Measurements from ENCODE around the gene SCNN1A. TPM values are rescaled to one million over a fixed set of nuclear protein-coding genes. Genes with fewer than 3 reads are reported as not detected.

The SCNN1A gene
- total RNA-seq, 1 donor from 2014 or later = 0.74 TPM

DNA sequence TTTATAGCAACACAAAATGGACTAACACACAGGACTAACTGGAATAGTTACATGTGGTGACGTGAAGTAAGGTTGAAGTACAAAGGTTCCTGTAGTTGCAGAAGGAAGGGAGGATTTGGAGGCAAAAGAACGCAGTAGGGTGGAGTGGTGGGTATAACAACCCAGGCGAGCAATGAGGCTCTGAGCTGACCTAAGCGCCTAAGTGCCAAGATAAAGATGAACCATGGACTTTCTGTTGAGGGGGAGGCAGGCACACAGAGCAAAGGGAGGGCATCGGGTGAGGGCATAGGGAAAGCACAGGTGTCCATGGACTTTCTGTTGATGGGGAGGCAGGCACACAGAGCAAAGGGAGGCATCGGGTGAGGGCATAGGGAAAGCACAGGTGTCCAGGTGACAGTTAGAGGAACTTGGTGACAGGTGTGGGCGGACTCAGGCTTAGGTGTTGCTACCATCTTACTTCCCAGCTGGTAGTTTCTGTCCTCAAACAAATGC is 15.2 kb downstream of the SCNN1A start:
- TF ChIP-seq, protein P1, sequence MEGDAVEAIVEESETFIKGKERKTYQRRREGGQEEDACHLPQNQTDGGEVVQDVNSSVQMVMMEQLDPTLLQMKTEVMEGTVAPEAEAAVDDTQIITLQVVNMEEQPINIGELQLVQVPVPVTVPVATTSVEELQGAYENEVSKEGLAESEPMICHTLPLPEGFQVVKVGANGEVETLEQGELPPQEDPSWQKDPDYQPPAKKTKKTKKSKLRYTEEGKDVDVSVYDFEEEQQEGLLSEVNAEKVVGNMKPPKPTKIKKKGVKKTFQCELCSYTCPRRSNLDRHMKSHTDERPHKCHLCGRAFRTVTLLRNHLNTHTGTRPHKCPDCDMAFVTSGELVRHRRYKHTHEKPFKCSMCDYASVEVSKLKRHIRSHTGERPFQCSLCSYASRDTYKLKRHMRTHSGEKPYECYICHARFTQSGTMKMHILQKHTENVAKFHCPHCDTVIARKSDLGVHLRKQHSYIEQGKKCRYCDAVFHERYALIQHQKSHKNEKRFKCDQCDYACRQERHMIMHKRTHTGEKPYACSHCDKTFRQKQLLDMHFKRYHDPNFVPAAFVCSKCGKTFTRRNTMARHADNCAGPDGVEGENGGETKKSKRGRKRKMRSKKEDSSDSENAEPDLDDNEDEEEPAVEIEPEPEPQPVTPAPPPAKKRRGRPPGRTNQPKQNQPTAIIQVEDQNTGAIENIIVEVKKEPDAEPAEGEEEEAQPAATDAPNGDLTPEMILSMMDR (IDR thresholded peaks at IDR 0.05; ENCODE audit: partially characterized antibody, unreplicated experiment) = no peak
- Mint-ChIP-seq H3K4me3 (ENCODE audit: unreplicated experiment) (no peak overlapping the region), H3K36me3 (ENCODE audit: unreplicated experiment) (peaks cover 3% of the 10 kb centered on the region), H3K27me3 (ENCODE audit: unreplicated experiment) (peaks cover 3% of the 10 kb centered on the region), H3K9me3 (ENCODE audit: unreplicated experiment) (peaks cover 3% of the 10 kb centered on the region), H3K27ac (ENCODE audit: unreplicated experiment) (no peak overlapping the region), H3K4me1 (ENCODE audit: low read depth, unreplicated experiment) (no peaks in the 10 kb centered on the region)
- DNase-seq = no peak

DNA sequence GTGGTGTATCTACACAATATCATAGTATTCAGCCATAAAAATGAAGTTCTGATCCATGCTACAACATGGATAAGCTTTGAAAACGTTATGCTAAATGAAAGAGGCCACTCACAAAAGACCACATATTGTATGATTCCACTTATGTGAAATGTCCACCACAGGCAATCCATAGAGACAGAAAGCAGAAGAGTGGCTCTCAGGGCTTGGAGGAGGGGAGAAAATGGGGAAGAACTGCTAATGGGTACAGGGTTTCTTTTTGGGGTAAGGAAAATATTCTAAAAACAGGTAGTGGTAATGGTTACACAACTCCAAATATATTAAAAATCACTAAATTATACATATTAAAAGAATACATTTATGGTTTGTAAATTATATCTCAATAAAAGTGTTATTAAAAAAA is 16.5 kb downstream of the SCNN1A start:
- TF ChIP-seq, protein P1 (IDR thresholded peaks at IDR 0.05; ENCODE audit: partially characterized antibody, unreplicated experiment) = no peak
- no peak overlapping the region for H3K27ac Mint-ChIP-seq (ENCODE audit: unreplicated experiment)
- peaks cover 3% of the 10 kb centered on the region for H3K9me3 Mint-ChIP-seq (ENCODE audit: unreplicated experiment)
- H3K27me3 Mint-ChIP-seq (ENCODE audit: unreplicated experiment) = peaks cover 12% of the 10 kb centered on the region
- H3K36me3 Mint-ChIP-seq (ENCODE audit: unreplicated experiment) = peaks cover 3% of the 10 kb centered on the region
- no peak for DNase-seq
- H3K4me3 Mint-ChIP-seq (ENCODE audit: unreplicated experiment) = no peak overlapping the region
- H3K4me1 Mint-ChIP-seq (ENCODE audit: low read depth, unreplicated experiment) = no peaks in the 10 kb centered on the region

DNA sequence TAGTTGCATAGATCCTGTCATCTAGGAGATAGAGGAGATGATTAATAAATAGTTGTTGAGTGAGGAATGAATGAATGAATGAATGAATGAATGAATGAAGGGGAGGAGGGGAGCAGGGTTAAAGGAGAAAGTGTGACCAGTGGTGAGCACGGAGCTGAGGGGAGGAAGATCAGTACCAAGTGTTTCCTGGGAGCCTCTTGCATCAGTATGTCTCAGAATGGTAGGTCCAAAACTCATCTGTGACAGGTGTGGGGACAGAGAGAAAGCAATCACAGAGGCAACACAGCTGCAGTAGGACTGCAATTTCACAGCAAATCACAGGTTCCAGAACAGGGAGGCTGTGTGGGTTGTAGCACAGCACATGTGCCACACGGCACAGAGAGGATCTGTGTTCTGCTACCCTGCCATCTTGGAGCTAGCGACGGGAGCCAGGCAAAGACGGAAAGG is 19.0 kb downstream of the SCNN1A start:
- H3K9me3 Mint-ChIP-seq (ENCODE audit: unreplicated experiment) = peaks cover 3% of the 10 kb centered on the region
- no peak overlapping the region for H3K27ac Mint-ChIP-seq (ENCODE audit: unreplicated experiment)
- TF ChIP-seq, protein P1 (IDR thresholded peaks at IDR 0.05; ENCODE audit: partially characterized antibody, unreplicated experiment) = no peak
- H3K27me3 Mint-ChIP-seq (ENCODE audit: unreplicated experiment) = peaks cover 13% of the 10 kb centered on the region
- H3K36me3 Mint-ChIP-seq (ENCODE audit: unreplicated experiment) = peaks cover 3% of the 10 kb centered on the region
- peaks cover 9% of the 10 kb centered on the region for H3K4me1 Mint-ChIP-seq (ENCODE audit: low read depth, unreplicated experiment)
- no peak overlapping the region for H3K4me3 Mint-ChIP-seq (ENCODE audit: unreplicated experiment)
- DNase-seq = no peak

DNA sequence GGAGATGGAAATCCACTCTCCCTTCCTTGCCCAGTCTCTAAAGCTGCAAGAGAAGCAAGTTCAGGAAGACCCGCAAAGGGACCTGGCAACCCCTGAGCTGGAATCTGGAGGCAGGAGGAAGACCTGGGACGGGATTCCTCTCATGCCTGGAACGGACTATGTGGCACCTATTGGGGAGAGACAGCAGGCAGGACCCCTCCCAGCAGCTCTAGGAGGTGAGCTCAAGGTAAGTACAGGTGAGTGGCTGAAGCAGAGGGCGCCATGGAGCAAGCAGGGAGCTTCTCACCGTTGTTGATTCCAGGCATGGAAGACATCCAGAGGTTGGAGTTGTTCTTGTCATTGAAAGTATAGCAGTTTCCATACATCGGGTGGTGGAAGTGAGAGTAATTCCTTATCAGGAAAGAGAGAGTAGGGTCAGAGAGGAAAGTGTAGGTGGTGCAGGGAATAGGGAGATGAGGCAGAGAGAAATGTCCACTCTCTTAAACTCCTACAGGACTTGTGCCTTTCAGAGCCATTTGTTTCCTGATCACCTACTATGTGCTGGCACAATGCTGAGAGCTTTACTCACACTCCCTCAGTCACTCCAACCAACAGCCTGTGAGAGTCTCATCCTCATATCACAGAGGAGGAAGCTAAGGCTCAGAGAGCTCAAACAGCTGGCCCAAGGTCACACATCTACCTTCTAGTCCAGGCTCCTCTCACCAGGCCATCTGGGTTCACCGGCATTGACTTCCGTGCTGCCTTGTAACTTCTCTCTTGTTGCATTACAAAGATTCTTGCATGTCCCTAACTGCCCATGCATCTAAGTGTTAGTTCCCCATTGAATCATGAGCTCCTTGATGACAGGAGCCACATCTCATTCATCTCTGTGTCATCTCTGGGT is 19.6 kb downstream of the SCNN1A start:
- peaks cover 9% of the 10 kb centered on the region for H3K4me1 Mint-ChIP-seq (ENCODE audit: low read depth, unreplicated experiment)
- H3K9me3 Mint-ChIP-seq (ENCODE audit: unreplicated experiment) = peaks cover 3% of the 10 kb centered on the region
- TF ChIP-seq, protein P1 (IDR thresholded peaks at IDR 0.05; ENCODE audit: partially characterized antibody, unreplicated experiment) = no peak
- DNase-seq = no peak
- H3K4me3 Mint-ChIP-seq (ENCODE audit: unreplicated experiment) = no peak overlapping the region
- peaks cover 3% of the 10 kb centered on the region for H3K36me3 Mint-ChIP-seq (ENCODE audit: unreplicated experiment)
- peaks cover 13% of the 10 kb centered on the region for H3K27me3 Mint-ChIP-seq (ENCODE audit: unreplicated experiment)
- no peak overlapping the region for H3K27ac Mint-ChIP-seq (ENCODE audit: unreplicated experiment)
